MM.1S (cell line): ENCODE results near the gene TCTN3.

ENCODE experiments used
- EZH2 ChIP-seq: fragments of 300-600 bp; sonication (generic); optimal IDR thresholded peaks from 2 replicates; pipeline ENCODE3; 2017; ENCODE audit warnings: low read depth, mild to moderate bottlenecking, antibody characterized with exemption, low read length, mixed read lengths
- TF ChIP-seq, protein P1 (sequence below): fragments of 300-600 bp; sonication (generic); IDR thresholded peaks from 2 replicates; pipeline ENCODE4 v1.5.1; 2016; ENCODE audit warnings: antibody characterized with exemption, low read length, mixed read lengths

GRCh38 chr10:95651346-95652060 lies 42.2 kb downstream of the TCTN3 start:
- TF ChIP-seq, protein P1, sequence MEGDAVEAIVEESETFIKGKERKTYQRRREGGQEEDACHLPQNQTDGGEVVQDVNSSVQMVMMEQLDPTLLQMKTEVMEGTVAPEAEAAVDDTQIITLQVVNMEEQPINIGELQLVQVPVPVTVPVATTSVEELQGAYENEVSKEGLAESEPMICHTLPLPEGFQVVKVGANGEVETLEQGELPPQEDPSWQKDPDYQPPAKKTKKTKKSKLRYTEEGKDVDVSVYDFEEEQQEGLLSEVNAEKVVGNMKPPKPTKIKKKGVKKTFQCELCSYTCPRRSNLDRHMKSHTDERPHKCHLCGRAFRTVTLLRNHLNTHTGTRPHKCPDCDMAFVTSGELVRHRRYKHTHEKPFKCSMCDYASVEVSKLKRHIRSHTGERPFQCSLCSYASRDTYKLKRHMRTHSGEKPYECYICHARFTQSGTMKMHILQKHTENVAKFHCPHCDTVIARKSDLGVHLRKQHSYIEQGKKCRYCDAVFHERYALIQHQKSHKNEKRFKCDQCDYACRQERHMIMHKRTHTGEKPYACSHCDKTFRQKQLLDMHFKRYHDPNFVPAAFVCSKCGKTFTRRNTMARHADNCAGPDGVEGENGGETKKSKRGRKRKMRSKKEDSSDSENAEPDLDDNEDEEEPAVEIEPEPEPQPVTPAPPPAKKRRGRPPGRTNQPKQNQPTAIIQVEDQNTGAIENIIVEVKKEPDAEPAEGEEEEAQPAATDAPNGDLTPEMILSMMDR = no peak
- no peak for TF ChIP-seq EZH2
